WTC11 (cell line): Measurements from ENCODE around the gene SPSB4. TPM values are rescaled to one million over a fixed set of nuclear protein-coding genes. Genes with fewer than 3 reads are reported as not detected.

Experiments used
- ATAC-seq: fragments of 200-7000 bp; cut with Tn5 transposase; 2 replicates; pipeline ENCODE4 v1.10.0; 2021; ENCODE audit warnings: mild to moderate bottlenecking, moderate library complexity
- CTCF ChIA-PET: fragments of 300-600 bp; sonication (Branson Sonifier 250); formaldehyde crosslinking; loops from one replicate; lab custom pipeline; 2021; ENCODE audit warnings: antibody characterized with exemption; lab: Charles Lee
- POLR2A ChIA-PET: fragments of 350-600 bp; sonication (Branson Sonifier 250); formaldehyde crosslinking; loops from one replicate; lab custom pipeline; 2021; ENCODE audit warnings: antibody characterized with exemption; lab: Charles Lee
- DNase-seq: peaks from one replicate; pipeline ENCODE4 v3.0.0; 2021; ENCODE audit warnings: low spot score
- H3K27ac Mint-ChIP-seq: 2 replicates; pipeline ENCODE4 v1.8.0; 2021; ENCODE audit warnings: mixed read lengths
- H3K27me3 Mint-ChIP-seq: 2 replicates; pipeline ENCODE4 v1.8.0; 2021; ENCODE audit warnings: low read depth, mild to moderate bottlenecking, moderate library complexity, mixed read lengths
- H3K36me3 Mint-ChIP-seq: 2 replicates; pipeline ENCODE4 v1.8.0; 2021; ENCODE audit warnings: mixed read lengths
- H3K4me1 Mint-ChIP-seq: 2 replicates; pipeline ENCODE4 v1.8.0; 2022; ENCODE audit warnings: mixed read lengths
- H3K4me3 Mint-ChIP-seq: 2 replicates; pipeline ENCODE4 v1.8.0; 2021; ENCODE audit warnings: mild to moderate bottlenecking, moderate library complexity, mixed read lengths
- H3K9me3 Mint-ChIP-seq: 2 replicates; pipeline ENCODE4 v1.8.0; 2021; ENCODE audit warnings: mixed read lengths
- AFF4 ChIP-seq: sonication (generic); formaldehyde crosslinking; IDR thresholded peaks from 2 replicates; pipeline ENCODE4 v1.8.1; 2023; ENCODE audit warnings: mild to moderate bottlenecking, missing genetic modification reagents, borderline replicate concordance
- ELF4 ChIP-seq: sonication (generic); formaldehyde crosslinking; IDR thresholded peaks from 2 replicates; pipeline ENCODE4 v1.8.1; 2022; ENCODE audit warnings: low read depth, mild to moderate bottlenecking, moderate library complexity, missing genetic modification reagents
- ETV6 ChIP-seq: sonication (generic); formaldehyde crosslinking; IDR thresholded peaks from 2 replicates; pipeline ENCODE4 v1.8.1; 2022; ENCODE audit warnings: mild to moderate bottlenecking, missing genetic modification reagents
- GRHL2 ChIP-seq: fragments of 250-450 bp; sonication (Bioruptor Pico); IDR thresholded peaks from 2 replicates; pipeline ENCODE4 v1.8.0; 2022; ENCODE audit warnings: mild to moderate bottlenecking, moderate library complexity; ENCODE audit not compliant: insufficient replicate concordance, severe bottlenecking
- IRF1 ChIP-seq: sonication (generic); formaldehyde crosslinking; IDR thresholded peaks from 2 replicates; pipeline ENCODE4 v1.8.0; 2023; ENCODE audit warnings: missing genetic modification reagents
- KAT7 ChIP-seq: sonication (generic); formaldehyde crosslinking; IDR thresholded peaks from 2 replicates; pipeline ENCODE4 v1.8.1; 2023; ENCODE audit warnings: missing genetic modification reagents, mild to moderate bottlenecking, borderline replicate concordance
- MAX ChIP-seq: sonication (generic); formaldehyde crosslinking; IDR thresholded peaks from 2 replicates; pipeline ENCODE4 v1.8.0; 2022; ENCODE audit warnings: mild to moderate bottlenecking, missing genetic modification reagents
- PRRX2 ChIP-seq: fragments of 250-450 bp; sonication (Bioruptor Pico); IDR thresholded peaks from 2 replicates; pipeline ENCODE4 v1.8.0; 2021; ENCODE audit warnings: mild to moderate bottlenecking
- RORB ChIP-seq: fragments of 250-450 bp; sonication (Bioruptor Pico); IDR thresholded peaks from 2 replicates; pipeline ENCODE4 v1.9.0; 2021; ENCODE audit warnings: mild to moderate bottlenecking
- STAT6 ChIP-seq: sonication (generic); formaldehyde crosslinking; conservative IDR thresholded peaks from 2 replicates; pipeline ENCODE4 v1.8.1; 2023; ENCODE audit warnings: mild to moderate bottlenecking, low read depth, missing genetic modification reagents, moderate library complexity
- ZMAT4 ChIP-seq: fragments of 250-450 bp; sonication (Bioruptor Pico); IDR thresholded peaks from 2 replicates; pipeline ENCODE4 v1.9.0; 2021; ENCODE audit warnings: mild to moderate bottlenecking
- ZNF138 ChIP-seq: sonication (generic); formaldehyde crosslinking; conservative IDR thresholded peaks from 2 replicates; pipeline ENCODE4 v1.8.1; 2022; ENCODE audit warnings: mild to moderate bottlenecking, moderate library complexity, missing genetic modification reagents
- ZNF317 ChIP-seq: sonication (generic); formaldehyde crosslinking; IDR thresholded peaks from 2 replicates; pipeline ENCODE4 v1.8.1; 2023; ENCODE audit warnings: low read depth, mild to moderate bottlenecking, moderate library complexity, missing genetic modification reagents, borderline replicate concordance
- ZNF416 ChIP-seq: fragments of 250-450 bp; sonication (Bioruptor Pico); IDR thresholded peaks from 2 replicates; pipeline ENCODE4 v1.9.0; 2021; ENCODE audit warnings: mild to moderate bottlenecking, inconsistent platforms
- total RNA-seq: library from RNA; stranded (reverse); gene quantifications from 3 replicates; pipeline ENCODE4 v1.2.3, GENCODE V29; 2021

Gene SPSB4
- total RNA-seq, 1 experiment from 2014 or later, result 19.7 TPM

GRCh38 chr3:141129541-141130011, 78.4 kb downstream of the SPSB4 start:
- Mint-ChIP-seq H3K9me3 (peaks cover 14% of the 10 kb centered on the region), H3K27ac (no peak overlapping the region), H3K4me3 (no peak overlapping the region), H3K36me3 (peaks cover 11% of the 10 kb centered on the region; the same call in 1 of the 2 replicates), H3K27me3 (no peaks in the 10 kb centered on the region), H3K4me1 (no peaks in the 10 kb centered on the region)
- TF ChIP-seq AFF4 (no peak), STAT6 (no peak), ETV6 (CRISPR knock-in tag) (no peak), PRRX2 (CRISPR knock-in tag) (no peak), MAX (CRISPR knock-in tag) (no peak), GRHL2 (CRISPR knock-in tag) (no peak)
- DNase-seq (no peak), ATAC-seq (no peak)
- POLR2A ChIA-PET, result no interaction called here
- CTCF ChIA-PET, result interaction anchor here (1.6 to 3.7 kb wide), 2 partner anchors 15 to 102 kb away, joined by 4 to 13 read pairs; partner anchors contain the start of gene PXYLP1

GRCh38 chr3:141143517-141143916, 92.4 kb downstream of the SPSB4 start:
- no peak for TF ChIP-seq ZNF138 (CRISPR knock-in tag)
- H3K36me3 Mint-ChIP-seq, result peaks cover 44% of the 10 kb centered on the region
- CTCF ChIA-PET, result no interaction called here
- H3K27me3 Mint-ChIP-seq, result peaks cover 13% of the 10 kb centered on the region
- DNase-seq, result no peak
- POLR2A ChIA-PET, result no interaction called here
- ATAC-seq, result no peak
- peaks cover 10% of the 10 kb centered on the region for H3K4me1 Mint-ChIP-seq
- no peak overlapping the region for H3K27ac Mint-ChIP-seq
- peaks cover 52% of the 10 kb centered on the region for H3K9me3 Mint-ChIP-seq
- H3K4me3 Mint-ChIP-seq, result no peak overlapping the region

GRCh38 chr3:141146979-141147470, 95.9 kb downstream of the SPSB4 start:
- ChIA-PET CTCF (no interaction called here), POLR2A (no interaction called here)
- TF ChIP-seq IRF1 (CRISPR knock-in tag) (no peak), ZNF317 (no peak), KAT7 (no peak), ZNF416 (CRISPR knock-in tag) (no peak)
- Mint-ChIP-seq H3K9me3 (peaks cover 23% of the 10 kb centered on the region), H3K4me3 (no peak overlapping the region), H3K4me1 (peaks cover 10% of the 10 kb centered on the region), H3K27me3 (peaks cover under 1% of the 10 kb centered on the region), H3K36me3 (peaks cover 18% of the 10 kb centered on the region), H3K27ac (no peak overlapping the region)
- no peak for ATAC-seq
- no peak for DNase-seq

GRCh38 chr3:141147657-141148056, 96.5 kb downstream of the SPSB4 start:
- ChIA-PET CTCF (no interaction called here), POLR2A (no interaction called here)
- Mint-ChIP-seq H3K9me3 (peaks cover 17% of the 10 kb centered on the region), H3K27ac (peak overlapping the region; percentile 58; the same call in 1 of the 2 replicates), H3K4me3 (no peak overlapping the region), H3K36me3 (peaks cover 13% of the 10 kb centered on the region), H3K27me3 (no peaks in the 10 kb centered on the region; the same call in 1 of the 2 replicates), H3K4me1 (peaks cover 10% of the 10 kb centered on the region)
- ATAC-seq (peak; percentile 12; the same call in 1 of the 2 replicates), DNase-seq (no peak)
- no peak for TF ChIP-seq AFF4
- no peak for TF ChIP-seq ZMAT4 (CRISPR knock-in tag)
- no peak for TF ChIP-seq RORB (CRISPR knock-in tag)
- no peak for TF ChIP-seq ELF4 (CRISPR knock-in tag)
